Neutrophil (primary cell): ENCODE measurements around the gene ZNF627.
A peak's percentile ranks its signal among the peaks of the same experiment; 100 is the strongest.
"Not testable (repeated sequence)": the region's sequence is repeated elsewhere in the genome, so short reads cannot be mapped to it uniquely, and the experiment has no call there.

Experiments
- H3K27ac ChIP-seq: fragments of 200-600 bp; sonication (generic); 2 replicates; pipeline ENCODE4 v1.5.1; 2016; ENCODE audit warnings: mild to moderate bottlenecking, moderate library complexity
- H3K27me3 ChIP-seq: fragments of 200-600 bp; sonication (generic); 2 replicates; pipeline ENCODE4 v1.6.0; 2016; ENCODE audit warnings: mild to moderate bottlenecking
- H3K36me3 ChIP-seq: fragments of 200-600 bp; sonication (generic); 2 replicates; pipeline ENCODE4 v1.5.1; 2017
- H3K4me1 ChIP-seq, 2 experiments: fragments of 200-600 bp in 1 of 2; sonication (generic) in 1 of 2; 1 replicate in 1 of 2; 2 replicates in 1 of 2; pipeline versions ENCODE4 v1.5.1 to v1.6.1; 2013 to 2016; ENCODE audit warnings: low read depth in 1 of 2, low read length in 1 of 2, mild to moderate bottlenecking in 1 of 2, moderate library complexity in 1 of 2; ENCODE audit not compliant: control insufficient read depth in 1 of 2, insufficient read depth in 1 of 2
- H3K4me3 ChIP-seq, 2 experiments: fragments of 200-600 bp in 1 of 2; sonication (generic) in 1 of 2; 1 replicate in 1 of 2; 2 replicates in 1 of 2; pipeline ENCODE4 v1.5.1; 2013 to 2016; ENCODE audit warnings: low read depth in 1 of 2, low read length in 1 of 2, mild to moderate bottlenecking in 1 of 2, moderate library complexity in 1 of 2
- H3K9me3 ChIP-seq: fragments of 200-600 bp; sonication (generic); 2 replicates; pipeline ENCODE4 v1.5.1; 2016
- TF ChIP-seq, protein P1 (sequence below): fragments of 200-600 bp; sonication (generic); IDR thresholded peaks from 2 replicates; pipeline ENCODE4 v1.5.1; 2016; ENCODE audit warnings: antibody characterized with exemption

The ZNF627 gene

DNA sequence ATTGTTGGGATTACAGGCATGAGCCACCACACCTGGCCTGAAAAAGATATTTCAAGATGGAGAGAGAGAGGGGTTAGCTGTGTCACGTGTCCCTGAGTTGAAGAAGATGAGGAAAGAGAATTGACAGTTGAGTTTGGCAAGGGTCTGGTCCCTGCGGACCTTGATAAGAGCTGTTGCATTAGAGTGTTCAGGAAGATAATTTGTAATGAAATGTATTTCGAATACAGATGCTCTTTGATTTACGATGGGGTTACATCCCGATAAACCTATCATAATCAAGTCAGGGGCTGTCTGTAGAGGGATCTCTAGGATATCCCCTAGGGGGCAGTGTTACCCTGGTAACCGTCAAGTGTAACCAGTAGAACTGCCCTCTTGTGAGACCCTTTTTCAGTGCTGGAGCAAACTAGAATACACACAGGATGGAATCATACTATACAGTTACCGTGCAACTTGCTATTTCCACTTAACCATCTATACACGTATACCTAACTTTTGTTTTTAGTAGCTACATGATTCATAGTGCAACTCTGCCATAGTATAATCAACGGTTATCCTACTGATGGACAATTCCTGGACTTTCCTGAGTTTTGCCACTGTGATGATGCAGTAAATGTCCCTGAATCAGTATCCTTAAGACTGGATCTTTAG lies 36.8 kb upstream of the ZNF627 start:
- H3K4me1 ChIP-seq = peaks cover 24 to 25% of the 10 kb centered on the region in 2 experiments
- H3K4me3 ChIP-seq = no peak overlapping the region
- TF ChIP-seq, protein P1, sequence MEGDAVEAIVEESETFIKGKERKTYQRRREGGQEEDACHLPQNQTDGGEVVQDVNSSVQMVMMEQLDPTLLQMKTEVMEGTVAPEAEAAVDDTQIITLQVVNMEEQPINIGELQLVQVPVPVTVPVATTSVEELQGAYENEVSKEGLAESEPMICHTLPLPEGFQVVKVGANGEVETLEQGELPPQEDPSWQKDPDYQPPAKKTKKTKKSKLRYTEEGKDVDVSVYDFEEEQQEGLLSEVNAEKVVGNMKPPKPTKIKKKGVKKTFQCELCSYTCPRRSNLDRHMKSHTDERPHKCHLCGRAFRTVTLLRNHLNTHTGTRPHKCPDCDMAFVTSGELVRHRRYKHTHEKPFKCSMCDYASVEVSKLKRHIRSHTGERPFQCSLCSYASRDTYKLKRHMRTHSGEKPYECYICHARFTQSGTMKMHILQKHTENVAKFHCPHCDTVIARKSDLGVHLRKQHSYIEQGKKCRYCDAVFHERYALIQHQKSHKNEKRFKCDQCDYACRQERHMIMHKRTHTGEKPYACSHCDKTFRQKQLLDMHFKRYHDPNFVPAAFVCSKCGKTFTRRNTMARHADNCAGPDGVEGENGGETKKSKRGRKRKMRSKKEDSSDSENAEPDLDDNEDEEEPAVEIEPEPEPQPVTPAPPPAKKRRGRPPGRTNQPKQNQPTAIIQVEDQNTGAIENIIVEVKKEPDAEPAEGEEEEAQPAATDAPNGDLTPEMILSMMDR = peak; percentile 59

DNA sequence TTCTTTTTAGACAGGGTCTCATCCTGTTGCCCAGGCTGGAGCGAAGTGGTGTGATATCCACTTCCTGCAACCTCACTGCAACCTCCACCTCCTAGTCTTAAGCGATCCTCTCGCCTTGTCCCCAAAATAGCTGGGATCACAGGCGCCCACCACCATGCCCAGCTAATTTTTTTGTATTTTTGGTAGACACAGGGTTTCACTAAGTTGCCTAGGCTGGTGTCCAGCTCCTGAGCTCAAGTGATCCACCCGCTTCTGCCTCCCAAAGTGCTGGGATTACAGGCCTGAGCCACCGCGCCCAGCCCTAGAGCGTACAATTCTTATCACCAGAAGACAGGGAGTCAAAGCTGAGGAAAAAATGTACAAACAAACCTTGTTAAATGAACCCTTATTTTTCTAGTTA lies 33.8 kb upstream of the ZNF627 start:
- Histone ChIP-seq H3K36me3 (no peaks in the 10 kb centered on the region), H3K9me3 (no peaks in the 10 kb centered on the region), H3K27ac (no peak overlapping the region), H3K27me3 (no peaks in the 10 kb centered on the region), H3K4me3 (no peak overlapping the region), H3K4me1 (peaks cover 16 to 19% of the 10 kb centered on the region in 2 experiments)
- TF ChIP-seq, protein P1 = no peak

More for the DNA sequence above, 36.8 kb upstream of the ZNF627 start:
- Histone ChIP-seq H3K27me3 (no peaks in the 10 kb centered on the region), H3K27ac (no peak overlapping the region), H3K36me3 (peaks cover under 1% of the 10 kb centered on the region), H3K9me3 (no peaks in the 10 kb centered on the region)

DNA sequence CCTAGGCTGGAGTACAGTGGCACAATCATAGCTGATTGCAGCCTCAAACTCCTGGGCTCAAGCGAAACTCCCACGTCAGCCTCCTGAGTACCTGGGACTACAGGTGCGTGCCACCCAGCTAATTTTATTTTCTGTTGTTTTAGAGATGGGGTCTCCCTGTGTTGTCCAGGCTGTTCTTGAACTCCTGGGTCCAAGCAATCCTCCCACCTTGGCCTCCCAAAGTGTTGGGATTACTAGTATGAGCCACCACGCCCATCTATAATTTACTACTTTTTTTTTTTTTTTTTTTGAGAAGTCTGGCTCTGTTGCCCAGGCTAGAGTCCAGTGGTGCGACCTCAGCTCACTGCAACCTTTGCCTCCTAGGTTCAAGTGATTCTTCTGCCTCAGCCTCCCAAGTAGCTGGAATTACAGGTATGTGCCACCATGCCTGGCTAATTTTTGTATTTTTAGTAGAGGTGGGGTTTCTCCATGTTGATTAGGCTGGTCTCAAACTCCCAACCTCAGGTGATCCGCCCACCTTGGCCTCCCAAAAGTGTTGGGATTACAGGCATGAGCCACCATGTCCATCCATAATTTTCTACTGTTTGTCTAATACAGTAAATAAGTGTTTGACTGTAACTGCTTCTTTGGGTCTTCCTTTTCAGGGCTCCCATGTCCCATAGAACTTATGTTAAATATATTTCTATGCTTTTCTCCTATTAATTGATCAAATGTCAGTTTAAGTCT lies 33.0 kb upstream of the ZNF627 start:
- H3K36me3 ChIP-seq, H3K27ac ChIP-seq, H3K4me3 ChIP-seq, H3K27me3 ChIP-seq, H3K9me3 ChIP-seq: not testable (repeated sequence)
- H3K4me1 ChIP-seq = peaks cover 13 to 15% of the 10 kb centered on the region in 2 experiments

DNA sequence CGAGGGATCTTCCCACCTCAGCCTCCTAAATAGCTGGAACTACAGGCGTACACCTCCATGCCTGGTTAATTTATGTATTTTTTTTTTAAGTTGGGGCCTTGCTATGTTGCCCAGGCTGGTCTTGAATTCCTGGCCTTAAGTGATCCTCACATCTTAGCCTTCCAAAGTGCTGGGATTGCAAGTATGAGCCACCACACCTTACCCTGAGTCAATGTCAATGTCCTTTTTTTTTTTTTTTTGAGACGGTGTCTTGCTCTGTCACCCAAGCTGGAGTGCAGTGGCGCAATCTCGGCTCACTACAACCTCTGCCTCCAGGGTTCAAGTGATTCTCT lies 31.7 kb upstream of the ZNF627 start:
- not testable (repeated sequence) for H3K4me3 ChIP-seq, H3K36me3 ChIP-seq, H3K4me1 ChIP-seq, H3K9me3 ChIP-seq, H3K27me3 ChIP-seq, H3K27ac ChIP-seq

DNA sequence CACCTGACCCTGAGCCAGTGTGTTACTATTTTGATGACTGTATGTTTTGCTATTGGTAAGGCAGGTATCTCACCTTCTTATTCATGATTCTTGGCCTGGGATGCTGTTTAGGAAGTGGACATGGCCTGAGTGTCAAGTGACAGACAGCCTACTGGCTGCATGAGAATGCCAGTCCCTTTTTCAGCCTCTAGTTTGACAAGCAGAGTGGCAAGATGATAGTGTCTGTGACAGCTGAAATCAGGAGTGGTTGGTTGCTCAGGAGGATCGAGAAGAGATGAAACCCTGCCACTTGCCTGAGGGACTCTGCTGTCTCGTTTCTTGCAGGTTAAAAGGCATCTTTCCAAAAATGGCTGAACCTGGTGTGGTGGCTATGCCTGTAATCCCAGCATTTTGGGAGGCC lies 31.1 kb upstream of the ZNF627 start:
- Histone ChIP-seq H3K27me3 (no peaks in the 10 kb centered on the region), H3K4me1 (no peaks in the 10 kb centered on the region), H3K9me3 (no peaks in the 10 kb centered on the region), H3K4me3 (no peak overlapping the region), H3K36me3 (no peaks in the 10 kb centered on the region), H3K27ac (no peak overlapping the region)
- TF ChIP-seq, protein P1 = no peak

DNA sequence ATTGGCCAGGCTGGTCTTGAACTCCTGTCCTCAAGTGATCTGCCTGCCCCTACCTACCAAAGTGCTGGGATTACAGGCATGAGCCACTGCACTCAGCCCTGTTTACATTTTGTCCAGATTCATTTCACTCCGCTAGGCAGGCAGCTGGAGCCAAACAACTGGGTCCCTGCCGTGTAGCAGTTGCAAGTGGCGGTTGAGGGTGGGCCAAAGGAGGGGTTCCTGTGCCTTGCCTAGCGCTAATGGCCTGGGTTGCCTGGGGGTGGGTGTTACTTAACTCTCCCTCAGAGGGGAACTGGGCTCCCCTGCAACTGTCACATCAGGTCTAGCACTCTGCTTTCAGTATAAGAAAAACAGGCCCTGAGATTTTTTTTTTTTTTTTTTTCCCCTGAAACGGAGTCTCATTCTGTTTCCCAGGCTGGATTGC lies 27.2 kb upstream of the ZNF627 start:
- Histone ChIP-seq H3K27ac (no peak overlapping the region), H3K4me3 (no peak overlapping the region), H3K36me3 (no peaks in the 10 kb centered on the region), H3K4me1 (no peaks in the 10 kb centered on the region), H3K27me3 (no peaks in the 10 kb centered on the region), H3K9me3 (no peaks in the 10 kb centered on the region)
- TF ChIP-seq, protein P1 = no peak

DNA sequence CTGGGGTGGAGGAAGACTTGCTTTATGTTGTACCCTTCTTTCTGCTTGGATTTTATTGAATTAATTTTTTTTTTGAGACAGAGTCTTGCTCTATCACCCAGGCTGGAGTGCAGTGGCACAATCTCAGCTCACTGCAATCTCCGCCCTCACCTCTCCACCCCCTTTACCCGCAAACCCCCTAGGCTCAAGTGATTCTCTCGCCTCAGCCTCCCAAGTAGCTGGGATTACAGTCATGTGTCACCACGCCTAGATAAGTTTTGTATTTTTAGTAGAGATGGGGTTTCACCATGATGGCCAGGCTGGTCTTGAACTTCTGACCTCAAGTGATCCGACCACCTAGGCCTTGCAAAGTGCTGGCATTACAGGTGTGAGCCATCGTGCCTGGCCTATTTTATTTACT lies 23.9 kb upstream of the ZNF627 start:
- not testable (repeated sequence) for H3K36me3 ChIP-seq, H3K4me3 ChIP-seq, H3K4me1 ChIP-seq

DNA sequence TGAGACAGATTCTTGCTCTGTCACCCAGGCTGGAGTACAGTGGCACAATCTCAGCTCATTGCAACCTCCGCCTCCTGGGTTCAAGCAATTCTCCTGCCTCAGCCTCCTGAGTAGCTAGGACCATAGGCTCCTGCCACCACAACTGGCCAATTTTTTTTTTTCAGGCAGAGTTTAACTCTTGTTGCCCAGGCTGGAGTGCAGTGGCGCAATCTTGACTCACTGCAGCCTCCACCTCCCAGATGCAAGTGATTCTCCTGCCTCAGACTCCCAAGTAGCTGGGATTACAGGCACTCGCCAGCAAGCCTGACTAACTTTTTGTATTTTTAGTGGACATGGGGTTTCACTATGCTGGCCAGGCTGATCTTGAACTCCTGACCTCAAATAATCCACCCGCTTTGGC lies 23.5 kb upstream of the ZNF627 start:
- H3K27me3 ChIP-seq = peaks cover 18% of the 10 kb centered on the region
- not testable (repeated sequence) for H3K9me3 ChIP-seq, H3K36me3 ChIP-seq, H3K4me3 ChIP-seq, H3K4me1 ChIP-seq, H3K27ac ChIP-seq

More for the DNA sequence above, 23.9 kb upstream of the ZNF627 start:
- peaks cover 14% of the 10 kb centered on the region for H3K27me3 ChIP-seq
- not testable (repeated sequence) for H3K27ac ChIP-seq, H3K9me3 ChIP-seq
